ENCODE measurements around the gene ABHD1. TPM values are rescaled to one million over a fixed set of nuclear protein-coding genes. Genes with fewer than 3 reads are reported as not detected.

The ABHD1 gene
- total and polyA plus RNA-seq, 12 donors = 0.61 to 6.0 (median 1.5) TPM; not detected in 1

GRCh38 chr2:27077231-27077630 lies 46.4 kb upstream of the ABHD1 start:
- H3K9me3 ChIP-seq (replicated peaks in 1 of 3) = no peaks in the 10 kb centered on the region
- no peak for TF ChIP-seq POLR2A (IDR thresholded peaks at IDR 0.05)
- TF ChIP-seq CTCF (IDR thresholded peaks at IDR 0.05) = no peak
- no peak for DNase-seq
- no peaks in the 10 kb centered on the region for H3K27me3 ChIP-seq
- intact Hi-C loops (cut with DNase I) = no loop called here
- H3K36me3 ChIP-seq (replicated peaks in 1 of 2) = peaks cover 0 to 4% of the 10 kb centered on the region in 2 donors
- no peak overlapping the region for H3K4me3 ChIP-seq
- H3K27ac ChIP-seq = peak overlapping the region in 2 of 5 donors; percentile 56 to 80
- 72 to 82% (median 77%) methylated on average over 7 of the region's 7 CpGs for WGBS, 4 donors
- H3K4me1 ChIP-seq (replicated peaks in 1 of 2) = peaks cover 11 to 39% of the 10 kb centered on the region in 2 donors

GRCh38 chr2:27078267-27079194 lies 45.1 kb upstream of the ABHD1 start, which contains the start of gene EMILIN1:
EMILIN1 (plus strand) TSS chr2:27078615; CDS start chr2:27079066, 451 bp downstream.
- peaks cover 0 to 6% of the 10 kb centered on the region in 2 donors for H3K36me3 ChIP-seq (replicated peaks in 1 of 2)
- H3K4me1 ChIP-seq (replicated peaks in 1 of 2) = peaks cover 8 to 37% of the 10 kb centered on the region in 2 donors
- H3K9me3 ChIP-seq (replicated peaks in 1 of 3) = no peaks in the 10 kb centered on the region
- TF ChIP-seq CTCF (IDR thresholded peaks at IDR 0.05) (no peak), POLR2A (IDR thresholded peaks at IDR 0.05) (no peak)
- DNase-seq = peak in 6 of 7 donors; percentile 53 to 86 (median 71)
- H3K27ac ChIP-seq = peak within 1 kb of the TSS in 4 of 5 donors; percentile 32 to 81 (median 71)
- H3K27me3 ChIP-seq = no peaks in the 10 kb centered on the region
- intact Hi-C loops (cut with DNase I) = no loop called here
- H3K4me3 ChIP-seq = peak within 1 kb of the TSS in 1 of 4 donors; percentile 51
- WGBS, 4 donors = 35 to 46% (median 45%) methylated on average over 27 to 41 of the region's 41 CpGs

GRCh38 chr2:27079233-27080139 lies 44.1 kb upstream of the ABHD1 start:
- WGBS, 4 donors = 66 to 72% (median 69%) methylated on average over 13 to 14 of the region's 14 CpGs
- intact Hi-C loops (cut with DNase I) = loop anchor here (5.0 to 10.0 kb wide), 4 partner anchors 45 to 115 kb away; partner anchors contain the start of gene TMEM214 (in 2 of the 2)
- Histone ChIP-seq H3K4me1 (replicated peaks in 1 of 2) (peaks cover 8 to 32% of the 10 kb centered on the region in 2 donors), H3K27me3 (no peaks in the 10 kb centered on the region), H3K27ac (peak overlapping the region in 4 of 5 donors; percentile 32 to 81 (median 71)), H3K9me3 (replicated peaks in 1 of 3) (no peaks in the 10 kb centered on the region), H3K4me3 (peak overlapping the region in 2 of 4 donors; percentile 0 to 51), H3K36me3 (replicated peaks in 1 of 2) (peaks cover 0 to 6% of the 10 kb centered on the region in 2 donors)
- TF ChIP-seq POLR2A (IDR thresholded peaks at IDR 0.05) = no peak
- no peak for TF ChIP-seq CTCF (IDR thresholded peaks at IDR 0.05)
- no peak for DNase-seq

Measured in adrenal gland (tissue), 12 donors.